ENCODE data around the gene MYBPC2.

Gene MYBPC2

GRCh38 chr19:50501568-50502475, 69.1 kb downstream of the MYBPC2 start:
- H3K4me3 ChIP-seq (replicated peaks; ENCODE audit: low read depth, low read length) = no peak overlapping the region
- DNase-seq (ENCODE audit: low read depth) = no peak
- no peak for TF ChIP-seq CTCF (IDR thresholded peaks at IDR 0.05; ENCODE audit: low read length, missing control alignments)

- H3K4me3 ChIP-seq (replicated peaks; ENCODE audit: low read depth, low read length) = no peak overlapping the region
- DNase-seq (ENCODE audit: low read depth) = no peak
- TF ChIP-seq CTCF (IDR thresholded peaks at IDR 0.05; ENCODE audit: low read length, missing control alignments) = no peak
These were observed 73.3 kb downstream of the MYBPC2 start for GRCh38 chr19:50505856-50506611.

- TF ChIP-seq CTCF (IDR thresholded peaks at IDR 0.05; ENCODE audit: low read length, missing control alignments) = no peak
- H3K4me3 ChIP-seq (replicated peaks; ENCODE audit: low read depth, low read length) = no peak overlapping the region
- no peak for DNase-seq (ENCODE audit: low read depth)
These were observed 74.0 kb downstream of the MYBPC2 start for GRCh38 chr19:50506700-50507099.

GRCh38 chr19:50507376-50507775, 74.7 kb downstream of the MYBPC2 start:
- H3K4me3 ChIP-seq (replicated peaks; ENCODE audit: low read depth, low read length) = no peak overlapping the region
- no peak for TF ChIP-seq CTCF (IDR thresholded peaks at IDR 0.05; ENCODE audit: low read length, missing control alignments)
- DNase-seq (ENCODE audit: low read depth) = no peak

GRCh38 chr19:50508843-50509190, 76.1 kb downstream of the MYBPC2 start:
- TF ChIP-seq CTCF (IDR thresholded peaks at IDR 0.05; ENCODE audit: low read length, missing control alignments) = no peak
- H3K4me3 ChIP-seq (replicated peaks; ENCODE audit: low read depth, low read length) = no peak overlapping the region
- DNase-seq (ENCODE audit: low read depth) = no peak

- H3K4me3 ChIP-seq (replicated peaks; ENCODE audit: low read depth, low read length) = no peak overlapping the region
- TF ChIP-seq CTCF (IDR thresholded peaks at IDR 0.05; ENCODE audit: low read length, missing control alignments) = no peak
- no peak for DNase-seq (ENCODE audit: low read depth)
These were observed 76.7 kb downstream of the MYBPC2 start for GRCh38 chr19:50509366-50509765.
